Vagina (tissue), 2 donors: ENCODE results near the gene RARA.

Source experiments
- POLR2A ChIP-seq, 2 donors: fragments of 450-650 bp; IDR thresholded peaks; one replicate each; pipeline ENCODE4 v1.6.1; 2017; ENCODE audit warnings: antibody characterized with exemption in 2 of 2, mild to moderate bottlenecking in 2 of 2, moderate library complexity in 2 of 2
- TF ChIP-seq, protein P1 (sequence below), 3 experiments: fragments of 450-650 bp in 2 of 3; fragments of 200-600 bp in 1 of 3; sonication (generic) in 1 of 3; IDR thresholded peaks; one replicate each; pipeline ENCODE4 v1.5.1; 2017 to 2019; ENCODE audit warnings: antibody characterized with exemption in 3 of 3, mild to moderate bottlenecking in 2 of 3, moderate library complexity in 2 of 3

DNA sequence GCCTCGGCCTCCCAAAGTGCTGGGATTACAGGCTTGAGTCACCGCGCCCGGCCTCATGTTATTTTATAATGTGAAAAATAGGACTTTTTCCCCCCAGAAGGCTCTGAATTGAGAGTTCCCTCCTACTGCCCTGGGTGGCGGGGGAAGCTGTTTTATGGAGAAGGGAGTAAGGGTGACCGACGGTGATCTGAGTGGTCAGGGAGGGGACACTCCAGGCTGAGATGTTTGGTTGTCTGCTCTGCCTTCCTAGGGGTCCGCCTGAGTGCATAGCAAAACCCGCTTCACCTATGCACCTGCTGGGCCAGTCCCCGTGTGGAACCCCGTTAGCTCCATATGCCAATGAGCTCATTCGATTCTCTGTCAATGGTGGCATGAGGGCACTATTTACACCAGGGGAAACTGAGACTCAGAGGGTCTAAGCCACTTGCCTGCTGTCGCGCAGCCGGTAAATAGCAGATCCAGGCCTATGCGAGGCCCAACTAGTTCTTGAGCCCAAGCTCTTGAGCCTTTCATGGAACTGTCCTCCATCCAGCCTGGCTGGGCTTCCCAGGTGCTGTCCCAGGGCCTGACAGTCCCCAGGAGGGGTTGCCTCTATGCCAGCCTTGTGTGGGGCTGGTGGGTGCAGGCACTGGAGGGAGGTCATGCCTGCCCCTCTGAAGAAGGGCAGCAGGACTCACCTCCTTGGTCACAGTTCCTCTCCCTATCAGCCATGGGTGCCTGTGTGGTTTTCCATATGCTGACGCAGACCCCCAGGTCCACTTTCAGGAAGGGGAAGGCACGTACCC lies 57.3 kb downstream of the RARA start:
- TF ChIP-seq POLR2A (IDR thresholded peaks at IDR 0.05): no peak
- TF ChIP-seq, protein P1, sequence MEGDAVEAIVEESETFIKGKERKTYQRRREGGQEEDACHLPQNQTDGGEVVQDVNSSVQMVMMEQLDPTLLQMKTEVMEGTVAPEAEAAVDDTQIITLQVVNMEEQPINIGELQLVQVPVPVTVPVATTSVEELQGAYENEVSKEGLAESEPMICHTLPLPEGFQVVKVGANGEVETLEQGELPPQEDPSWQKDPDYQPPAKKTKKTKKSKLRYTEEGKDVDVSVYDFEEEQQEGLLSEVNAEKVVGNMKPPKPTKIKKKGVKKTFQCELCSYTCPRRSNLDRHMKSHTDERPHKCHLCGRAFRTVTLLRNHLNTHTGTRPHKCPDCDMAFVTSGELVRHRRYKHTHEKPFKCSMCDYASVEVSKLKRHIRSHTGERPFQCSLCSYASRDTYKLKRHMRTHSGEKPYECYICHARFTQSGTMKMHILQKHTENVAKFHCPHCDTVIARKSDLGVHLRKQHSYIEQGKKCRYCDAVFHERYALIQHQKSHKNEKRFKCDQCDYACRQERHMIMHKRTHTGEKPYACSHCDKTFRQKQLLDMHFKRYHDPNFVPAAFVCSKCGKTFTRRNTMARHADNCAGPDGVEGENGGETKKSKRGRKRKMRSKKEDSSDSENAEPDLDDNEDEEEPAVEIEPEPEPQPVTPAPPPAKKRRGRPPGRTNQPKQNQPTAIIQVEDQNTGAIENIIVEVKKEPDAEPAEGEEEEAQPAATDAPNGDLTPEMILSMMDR (IDR thresholded peaks at IDR 0.05): no peak
